SK-N-SH (cell line): ENCODE measurements around the gene TBL3.

Source experiments
- CHD2 ChIP-seq: fragments of 150-350 bp; IDR thresholded peaks from 2 replicates; pipeline ENCODE4 v1.6.1; 2018; ENCODE audit warnings: low read length; ENCODE audit not compliant: partially characterized antibody
- EZH2phosphoT487 ChIP-seq: fragments of 200-600 bp; sonication (generic); IDR thresholded peaks from 2 replicates; pipeline ENCODE4 v1.6.1; 2017; ENCODE audit warnings: low read depth, mixed run types, mild to moderate bottlenecking, antibody characterized with exemption, moderate library complexity, borderline replicate concordance
- FOSL2 ChIP-seq: IDR thresholded peaks from 2 replicates; pipeline ENCODE4 v1.4.0; 2012; ENCODE audit warnings: low read depth, mild to moderate bottlenecking, moderate library complexity, borderline replicate concordance
- MXI1 ChIP-seq: IDR thresholded peaks from 2 replicates; pipeline ENCODE4 v1.6.1; 2012; ENCODE audit warnings: mild to moderate bottlenecking, low read depth, low read length, improper control_type of control experiment
- NFIC ChIP-seq: IDR thresholded peaks from 2 replicates; pipeline ENCODE4 v1.4.0; 2012; ENCODE audit warnings: borderline replicate concordance
- POLR2AphosphoS5 ChIP-seq: IDR thresholded peaks from 2 replicates; pipeline ENCODE4 v1.6.1; 2012; ENCODE audit warnings: low read depth, low read length
- RFX5 ChIP-seq: IDR thresholded peaks from 2 replicates; pipeline ENCODE4 v1.6.1; 2012; ENCODE audit warnings: mild to moderate bottlenecking, improper control_type of control experiment, low read length
- RXRA ChIP-seq: IDR thresholded peaks from 2 replicates; pipeline ENCODE4 v1.4.0; 2012; ENCODE audit warnings: low read depth, mild to moderate bottlenecking, borderline replicate concordance
- TAF1 ChIP-seq: IDR thresholded peaks from 2 replicates; pipeline ENCODE4 v1.6.1; 2012; ENCODE audit warnings: low read depth, mild to moderate bottlenecking, low read length, moderate library complexity, borderline replicate concordance
- YY1 ChIP-seq: IDR thresholded peaks from 2 replicates; pipeline ENCODE4 v1.4.0; 2012; ENCODE audit warnings: low read depth, mild to moderate bottlenecking
- TF ChIP-seq, protein P1 (sequence below): fragments of 200-600 bp; sonication (generic); IDR thresholded peaks from 2 replicates; pipeline ENCODE4 v1.6.1; 2017; ENCODE audit warnings: antibody characterized with exemption, mild to moderate bottlenecking, moderate library complexity
- TF ChIP-seq, protein P2 (sequence below): IDR thresholded peaks from 2 replicates; pipeline ENCODE4 v1.6.1; 2012; ENCODE audit warnings: mild to moderate bottlenecking, low read depth, low read length, moderate library complexity
- TF ChIP-seq, protein P3 (sequence below): IDR thresholded peaks from 2 replicates; pipeline ENCODE4 v1.4.0; 2012; ENCODE audit warnings: low read depth
- TF ChIP-seq, protein P4 (sequence below): fragments of 150-350 bp; IDR thresholded peaks from 2 replicates; pipeline ENCODE4 v1.6.1; 2017; ENCODE audit warnings: antibody characterized with exemption, low read length, low read depth, borderline replicate concordance

DNA sequence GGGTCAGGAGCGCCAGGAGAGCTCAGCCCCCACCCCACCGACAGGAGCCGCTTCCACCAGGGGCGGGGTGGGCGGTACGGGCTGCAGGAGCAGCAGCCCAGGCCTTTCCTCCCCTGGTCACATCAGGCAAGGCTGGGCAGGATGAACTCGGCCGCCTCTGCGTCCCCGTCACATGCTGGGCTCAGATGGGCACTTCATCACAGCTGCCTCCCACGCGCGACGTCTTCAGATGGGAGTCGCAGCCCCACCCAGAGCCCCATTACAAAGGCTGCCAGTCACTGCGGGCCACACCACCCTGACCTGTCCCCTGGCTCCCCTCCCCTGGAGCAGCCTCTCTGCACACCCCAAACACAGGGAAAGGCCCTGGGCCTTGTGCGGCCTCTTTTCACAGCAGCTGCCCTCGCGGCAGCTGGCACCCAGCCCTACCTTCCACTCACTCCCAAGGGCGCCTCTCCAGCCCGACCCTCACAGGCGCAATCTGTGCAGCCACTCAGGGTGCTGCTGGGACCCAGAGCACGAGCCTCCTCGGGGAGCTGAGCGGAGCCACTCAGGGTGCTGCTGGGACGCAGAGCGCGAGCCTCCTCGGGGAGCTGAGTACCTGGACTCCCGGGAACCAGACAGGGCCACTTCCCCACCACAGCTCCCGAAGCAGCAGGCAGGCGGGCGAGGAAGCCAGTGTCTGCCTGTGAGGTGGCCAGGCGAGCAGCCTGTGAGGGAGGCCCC, 33.1 kb downstream of the TBL3 start:
- TF ChIP-seq RXRA = no peak
- TF ChIP-seq, protein P1, sequence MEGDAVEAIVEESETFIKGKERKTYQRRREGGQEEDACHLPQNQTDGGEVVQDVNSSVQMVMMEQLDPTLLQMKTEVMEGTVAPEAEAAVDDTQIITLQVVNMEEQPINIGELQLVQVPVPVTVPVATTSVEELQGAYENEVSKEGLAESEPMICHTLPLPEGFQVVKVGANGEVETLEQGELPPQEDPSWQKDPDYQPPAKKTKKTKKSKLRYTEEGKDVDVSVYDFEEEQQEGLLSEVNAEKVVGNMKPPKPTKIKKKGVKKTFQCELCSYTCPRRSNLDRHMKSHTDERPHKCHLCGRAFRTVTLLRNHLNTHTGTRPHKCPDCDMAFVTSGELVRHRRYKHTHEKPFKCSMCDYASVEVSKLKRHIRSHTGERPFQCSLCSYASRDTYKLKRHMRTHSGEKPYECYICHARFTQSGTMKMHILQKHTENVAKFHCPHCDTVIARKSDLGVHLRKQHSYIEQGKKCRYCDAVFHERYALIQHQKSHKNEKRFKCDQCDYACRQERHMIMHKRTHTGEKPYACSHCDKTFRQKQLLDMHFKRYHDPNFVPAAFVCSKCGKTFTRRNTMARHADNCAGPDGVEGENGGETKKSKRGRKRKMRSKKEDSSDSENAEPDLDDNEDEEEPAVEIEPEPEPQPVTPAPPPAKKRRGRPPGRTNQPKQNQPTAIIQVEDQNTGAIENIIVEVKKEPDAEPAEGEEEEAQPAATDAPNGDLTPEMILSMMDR = no peak
- TF ChIP-seq, protein P2, sequence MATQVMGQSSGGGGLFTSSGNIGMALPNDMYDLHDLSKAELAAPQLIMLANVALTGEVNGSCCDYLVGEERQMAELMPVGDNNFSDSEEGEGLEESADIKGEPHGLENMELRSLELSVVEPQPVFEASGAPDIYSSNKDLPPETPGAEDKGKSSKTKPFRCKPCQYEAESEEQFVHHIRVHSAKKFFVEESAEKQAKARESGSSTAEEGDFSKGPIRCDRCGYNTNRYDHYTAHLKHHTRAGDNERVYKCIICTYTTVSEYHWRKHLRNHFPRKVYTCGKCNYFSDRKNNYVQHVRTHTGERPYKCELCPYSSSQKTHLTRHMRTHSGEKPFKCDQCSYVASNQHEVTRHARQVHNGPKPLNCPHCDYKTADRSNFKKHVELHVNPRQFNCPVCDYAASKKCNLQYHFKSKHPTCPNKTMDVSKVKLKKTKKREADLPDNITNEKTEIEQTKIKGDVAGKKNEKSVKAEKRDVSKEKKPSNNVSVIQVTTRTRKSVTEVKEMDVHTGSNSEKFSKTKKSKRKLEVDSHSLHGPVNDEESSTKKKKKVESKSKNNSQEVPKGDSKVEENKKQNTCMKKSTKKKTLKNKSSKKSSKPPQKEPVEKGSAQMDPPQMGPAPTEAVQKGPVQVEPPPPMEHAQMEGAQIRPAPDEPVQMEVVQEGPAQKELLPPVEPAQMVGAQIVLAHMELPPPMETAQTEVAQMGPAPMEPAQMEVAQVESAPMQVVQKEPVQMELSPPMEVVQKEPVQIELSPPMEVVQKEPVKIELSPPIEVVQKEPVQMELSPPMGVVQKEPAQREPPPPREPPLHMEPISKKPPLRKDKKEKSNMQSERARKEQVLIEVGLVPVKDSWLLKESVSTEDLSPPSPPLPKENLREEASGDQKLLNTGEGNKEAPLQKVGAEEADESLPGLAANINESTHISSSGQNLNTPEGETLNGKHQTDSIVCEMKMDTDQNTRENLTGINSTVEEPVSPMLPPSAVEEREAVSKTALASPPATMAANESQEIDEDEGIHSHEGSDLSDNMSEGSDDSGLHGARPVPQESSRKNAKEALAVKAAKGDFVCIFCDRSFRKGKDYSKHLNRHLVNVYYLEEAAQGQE = no peak
- TF ChIP-seq FOSL2 = no peak
- TF ChIP-seq RFX5 = no peak
- TF ChIP-seq YY1 = no peak
- TF ChIP-seq TAF1 = no peak
- TF ChIP-seq, protein P3, sequence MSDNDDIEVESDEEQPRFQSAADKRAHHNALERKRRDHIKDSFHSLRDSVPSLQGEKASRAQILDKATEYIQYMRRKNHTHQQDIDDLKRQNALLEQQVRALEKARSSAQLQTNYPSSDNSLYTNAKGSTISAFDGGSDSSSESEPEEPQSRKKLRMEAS = no peak
- no peak for TF ChIP-seq CHD2
- no peak for TF ChIP-seq MXI1
- TF ChIP-seq EZH2phosphoT487 = no peak
- TF ChIP-seq, protein P4, sequence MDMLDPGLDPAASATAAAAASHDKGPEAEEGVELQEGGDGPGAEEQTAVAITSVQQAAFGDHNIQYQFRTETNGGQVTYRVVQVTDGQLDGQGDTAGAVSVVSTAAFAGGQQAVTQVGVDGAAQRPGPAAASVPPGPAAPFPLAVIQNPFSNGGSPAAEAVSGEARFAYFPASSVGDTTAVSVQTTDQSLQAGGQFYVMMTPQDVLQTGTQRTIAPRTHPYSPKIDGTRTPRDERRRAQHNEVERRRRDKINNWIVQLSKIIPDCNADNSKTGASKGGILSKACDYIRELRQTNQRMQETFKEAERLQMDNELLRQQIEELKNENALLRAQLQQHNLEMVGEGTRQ = no peak
- TF ChIP-seq POLR2AphosphoS5 = no peak
- no peak for TF ChIP-seq NFIC
